Lung (tissue), 12 donors: ENCODE results near the gene OR4C16. TPM values are rescaled to one million over a fixed set of nuclear protein-coding genes. Genes with fewer than 3 reads are reported as not detected.

Experiments used
- ATAC-seq: fragments of 200-7000 bp; cut with Tn5 transposase; one replicate; pipeline ENCODE4 v1.9.1; 2020; ENCODE audit warnings: moderate number of reproducible peaks; ENCODE audit not compliant: insufficient read depth, low FRiP score
- DNase-seq, 3 donors: peaks; one replicate each; pipeline ENCODE4 v3.0.0-alpha.2; 2013 to 2017
- H3K27ac ChIP-seq, 2 donors: one replicate each; pipeline ENCODE4 v1.5.1; 2013; ENCODE audit warnings: mild to moderate bottlenecking in 2 of 2, moderate library complexity in 2 of 2, control low read depth in 1 of 2, inconsistent platforms in 1 of 2, low read depth in 1 of 2, low read length in 1 of 2
- H3K27me3 ChIP-seq, 3 donors: one replicate each; pipeline ENCODE4 v1.5.1; 2013; ENCODE audit warnings: low read length in 2 of 3; ENCODE audit not compliant: control insufficient read depth in 3 of 3, insufficient read depth in 3 of 3
- H3K36me3 ChIP-seq, 4 donors: one replicate each; pipeline ENCODE4 v1.5.1; 2013; ENCODE audit warnings: low read length in 4 of 4, mild to moderate bottlenecking in 1 of 4, moderate library complexity in 1 of 4; ENCODE audit not compliant: control insufficient read depth in 4 of 4, insufficient read depth in 4 of 4
- H3K4me1 ChIP-seq, 5 donors: one replicate each; pipeline ENCODE4 v1.5.1; 2013; ENCODE audit warnings: low read length in 5 of 5, mild to moderate bottlenecking in 2 of 5, moderate library complexity in 1 of 5; ENCODE audit not compliant: control insufficient read depth in 5 of 5, insufficient read depth in 5 of 5
- H3K4me3 ChIP-seq: one replicate; pipeline ENCODE4 v1.5.1; 2013; ENCODE audit warnings: mild to moderate bottlenecking, control low read depth, moderate library complexity
- H3K9ac ChIP-seq, 2 donors: one replicate each; pipeline ENCODE4 v1.5.1; 2013; ENCODE audit warnings: low read length in 2 of 2, control low read depth in 1 of 2; ENCODE audit not compliant: insufficient read depth in 1 of 2
- H3K9me3 ChIP-seq, 4 donors: one replicate each; pipeline ENCODE4 v1.5.1; 2013; ENCODE audit warnings: low read length in 3 of 4, mild to moderate bottlenecking in 1 of 4, moderate library complexity in 1 of 4; ENCODE audit not compliant: control insufficient read depth in 4 of 4, insufficient read depth in 3 of 4
- CTCF ChIP-seq: IDR thresholded peaks from 2 replicates; pipeline ENCODE4 v1.5.1; 2012; ENCODE audit warnings: mild to moderate bottlenecking; ENCODE audit errors: control extremely low read depth, extremely low read depth
- whole genome bisulfite sequencing, 2 donors: extraction: QIAGEN DNeasy Blood & Tissue Kit; methylation state at CpG; one replicate each; pipeline ENCODE4 v1.1.7; 2013; 5-methylcytosine and 5-hydroxymethylcytosine counted together
- polyA plus RNA-seq, 2 donors: library from polyadenylated mRNA; stranded (reverse); fragments of 200-250 nt; gene quantifications; one replicate each; pipeline ENCODE4 v1.2.1, GENCODE V29; 2013
- total RNA-seq, 2 donors: library from RNA; depleted of rRNA in 1 of 2; stranded (reverse); fragments of >200 nt in 1 of 2; gene quantifications; one replicate each; pipeline ENCODE4 v1.2.1, GENCODE V29; 2014 to 2021
- donor health status: control.
- donor health status: control.
- donor health status: Bipolar disorder and iron deficiency.
- donor health status: healthy.
- donor health status: DM: yes; HTN: yes; CAD: no.

The OR4C16 gene
- total and polyA plus RNA-seq, 4 donors: not detected

DNA sequence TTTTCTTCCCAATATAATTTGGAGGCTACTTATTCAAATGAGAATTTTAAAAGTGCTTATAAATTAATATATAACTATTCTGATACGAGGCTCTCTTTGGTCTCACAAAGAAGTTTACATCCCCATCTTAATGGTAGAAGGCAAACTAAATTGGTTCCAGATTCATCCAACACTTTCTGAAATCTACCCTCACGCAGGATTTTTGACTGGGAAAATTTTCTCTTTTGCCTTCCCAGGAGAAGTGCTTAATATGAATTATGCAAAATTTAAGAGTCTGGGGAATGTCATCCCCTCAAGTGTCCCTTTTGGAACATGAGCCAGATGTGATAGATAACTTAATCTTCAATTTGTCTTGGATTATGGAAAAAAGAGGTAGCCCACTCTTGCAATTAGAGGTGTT is 35.6 kb downstream of the OR4C16 start, which contains the start of gene OR4C11:
OR4C11 (minus strand) TSS at position 101 of the 400 bp plus-strand sequence. CDS start 3,272 bp downstream, outside the sequence.
- DNase-seq (no peak), ATAC-seq (no peak)
- H3K9me3 ChIP-seq: peaks cover 0 to 5% (median 0%) of the 10 kb centered on the region in 4 donors
- H3K36me3 ChIP-seq: no peaks in the 10 kb centered on the region
- no peak within 1 kb of the TSS for H3K4me3 ChIP-seq
- H3K27ac ChIP-seq: no peak within 1 kb of the TSS
- no peak within 1 kb of the TSS for H3K9ac ChIP-seq
- H3K27me3 ChIP-seq: no peaks in the 10 kb centered on the region
- no peaks in the 10 kb centered on the region for H3K4me1 ChIP-seq
- 38 to 56% methylated on average over 2 of the region's 2 CpGs for WGBS, 2 donors
- no peak for TF ChIP-seq CTCF

Other genes with a start within 250 kb of the OR4C16 start
- gene OR4A16, start 228.9 kb upstream of the OR4C16 start, total RNA-seq: not detected
- not detected for gene OR4A16, start 228.9 kb upstream of the OR4C16 start, polyA plus RNA-seq
- gene OR4A15, start 204.2 kb upstream of the OR4C16 start, total RNA-seq: not detected
- gene OR4A15, start 204.2 kb upstream of the OR4C16 start, polyA plus RNA-seq: not detected
- not detected for gene OR4C15, start 17.7 kb upstream of the OR4C16 start, total RNA-seq
- gene OR4C15, start 17.7 kb upstream of the OR4C16 start, polyA plus RNA-seq: not detected
- gene OR4C11, start 35.5 kb downstream of the OR4C16 start, total RNA-seq: not detected
- not detected for gene OR4C11, start 35.5 kb downstream of the OR4C16 start, polyA plus RNA-seq
- gene OR4P4, start 63.0 kb downstream of the OR4C16 start, total RNA-seq: not detected
- not detected for gene OR4P4, start 63.0 kb downstream of the OR4C16 start, polyA plus RNA-seq
- gene OR4S2, start 76.2 kb downstream of the OR4C16 start, total RNA-seq: not detected
- gene OR4S2, start 76.2 kb downstream of the OR4C16 start, polyA plus RNA-seq: not detected
- not detected for gene OR4C6, start 90.1 kb downstream of the OR4C16 start, total RNA-seq
- gene OR4C6, start 90.1 kb downstream of the OR4C16 start, polyA plus RNA-seq: not detected
- gene OR5D13, start 201.3 kb downstream of the OR4C16 start, total RNA-seq: not detected
- gene OR5D13, start 201.3 kb downstream of the OR4C16 start, polyA plus RNA-seq: not detected
- not detected for gene OR5D14, start 223.4 kb downstream of the OR4C16 start, total RNA-seq
- gene OR5D14, start 223.4 kb downstream of the OR4C16 start, polyA plus RNA-seq: not detected
- gene OR5L1, start 239.2 kb downstream of the OR4C16 start, total RNA-seq: not detected
- not detected for gene OR5L1, start 239.2 kb downstream of the OR4C16 start, polyA plus RNA-seq
- not detected for gene OR5D18, start 247.5 kb downstream of the OR4C16 start, total RNA-seq
- not detected for gene OR5D18, start 247.5 kb downstream of the OR4C16 start, polyA plus RNA-seq